Thyroid gland (tissue), 4 donors: ENCODE data around the gene RPS15. TPM values are rescaled to one million over a fixed set of nuclear protein-coding genes. Genes with fewer than 3 reads are reported as not detected.

Experiments
- DNase-seq, 2 donors: peaks; one replicate each; pipeline ENCODE4 v3.0.0-alpha.2; 2019
- H3K27ac ChIP-seq, 3 donors: fragments of 200-600 bp; sonication (generic); 1 replicate in 2 of 3; 2 replicates in 1 of 3; pipeline ENCODE4 v1.5.1; 2016 to 2019; ENCODE audit warnings: mild to moderate bottlenecking in 1 of 3, moderate library complexity in 1 of 3
- H3K27me3 ChIP-seq: fragments of 200-600 bp; sonication (generic); one replicate; pipeline ENCODE4 v1.5.1; 2019
- H3K36me3 ChIP-seq, 2 donors: fragments of 200-600 bp; sonication (generic); one replicate each; pipeline ENCODE4 v1.5.1; 2016 to 2019
- H3K4me1 ChIP-seq, 2 donors: fragments of 200-600 bp; sonication (generic); one replicate each; pipeline ENCODE4 v1.5.1; 2017 to 2019
- H3K4me3 ChIP-seq, 3 donors: fragments of 200-600 bp; sonication (generic); replicated peaks in 1 of 3; 1 replicate in 2 of 3; 2 replicates in 1 of 3; pipeline ENCODE4 v1.5.1; 2016; ENCODE audit warnings: mild to moderate bottlenecking in 1 of 3
- H3K9me3 ChIP-seq: fragments of 200-600 bp; sonication (generic); one replicate; pipeline ENCODE4 v1.5.1; 2017
- POLR2A ChIP-seq, 2 donors: fragments of 450-650 bp; IDR thresholded peaks; one replicate each; pipeline ENCODE4 v1.6.1; 2017; ENCODE audit warnings: antibody characterized with exemption in 2 of 2, mild to moderate bottlenecking in 2 of 2, moderate library complexity in 1 of 2
- WGBS, 2 donors: methylation state at CpG; one replicate each; pipeline ENCODE4 v1.1.5; 2017; 5-methylcytosine and 5-hydroxymethylcytosine counted together
- intact Hi-C: fragments of 100-400 bp; cut with DNase I; formaldehyde crosslinking; loops from one replicate; pipeline ENCODE4 v1.15.1; 2023
- total RNA-seq, 4 donors: library from RNA; depleted of rRNA; stranded (reverse); fragments of >200 nt; gene quantifications; one replicate each; pipeline ENCODE4 v1.2.3, GENCODE V29; 2016
- TF ChIP-seq, protein P1 (sequence below), 6 experiments: fragments of 200-600 bp in 3 of 6; fragments of 450-650 bp in 3 of 6; sonication (generic) in 3 of 6; IDR thresholded peaks; one replicate each; pipeline ENCODE4 v1.5.1; 2016 to 2019; ENCODE audit warnings: antibody characterized with exemption in 6 of 6, mild to moderate bottlenecking in 2 of 6, inconsistent platforms in 1 of 6, moderate library complexity in 1 of 6

The RPS15 gene
- total RNA-seq, 4 donors from 2014 or later, result 1,760 to 2,977 (median 2,488) TPM

DNA sequence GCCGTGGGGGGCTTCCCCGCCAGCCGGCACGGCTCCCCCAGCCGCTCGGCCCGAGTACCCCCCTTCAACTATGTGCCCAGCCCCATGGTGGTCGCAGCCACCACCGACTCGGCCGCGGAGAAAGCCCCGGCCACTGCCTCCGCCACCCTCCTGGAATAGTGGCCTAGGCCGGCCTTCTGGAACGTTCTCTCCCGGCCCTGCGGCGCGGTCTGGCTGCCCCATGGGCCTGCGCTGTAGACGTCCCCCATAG lies 31.8 kb downstream of the RPS15 start:
- 2 to 7% methylated on average over 13 to 16 of the region's 22 CpGs for WGBS, 2 donors
- H3K4me3 ChIP-seq, result peak overlapping the region in 1 of 3 donors; percentile 31
- TF ChIP-seq, protein P1, sequence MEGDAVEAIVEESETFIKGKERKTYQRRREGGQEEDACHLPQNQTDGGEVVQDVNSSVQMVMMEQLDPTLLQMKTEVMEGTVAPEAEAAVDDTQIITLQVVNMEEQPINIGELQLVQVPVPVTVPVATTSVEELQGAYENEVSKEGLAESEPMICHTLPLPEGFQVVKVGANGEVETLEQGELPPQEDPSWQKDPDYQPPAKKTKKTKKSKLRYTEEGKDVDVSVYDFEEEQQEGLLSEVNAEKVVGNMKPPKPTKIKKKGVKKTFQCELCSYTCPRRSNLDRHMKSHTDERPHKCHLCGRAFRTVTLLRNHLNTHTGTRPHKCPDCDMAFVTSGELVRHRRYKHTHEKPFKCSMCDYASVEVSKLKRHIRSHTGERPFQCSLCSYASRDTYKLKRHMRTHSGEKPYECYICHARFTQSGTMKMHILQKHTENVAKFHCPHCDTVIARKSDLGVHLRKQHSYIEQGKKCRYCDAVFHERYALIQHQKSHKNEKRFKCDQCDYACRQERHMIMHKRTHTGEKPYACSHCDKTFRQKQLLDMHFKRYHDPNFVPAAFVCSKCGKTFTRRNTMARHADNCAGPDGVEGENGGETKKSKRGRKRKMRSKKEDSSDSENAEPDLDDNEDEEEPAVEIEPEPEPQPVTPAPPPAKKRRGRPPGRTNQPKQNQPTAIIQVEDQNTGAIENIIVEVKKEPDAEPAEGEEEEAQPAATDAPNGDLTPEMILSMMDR (IDR thresholded peaks at IDR 0.05), result no peak
- TF ChIP-seq POLR2A (IDR thresholded peaks at IDR 0.05), result no peak
- DNase-seq, result no peak
- no peaks in the 10 kb centered on the region for H3K36me3 ChIP-seq
- no peaks in the 10 kb centered on the region for H3K9me3 ChIP-seq
- peaks cover 55% of the 10 kb centered on the region for H3K27me3 ChIP-seq
- peaks cover 29 to 58% of the 10 kb centered on the region in 2 donors for H3K4me1 ChIP-seq
- intact Hi-C loops, result no loop called here
- H3K27ac ChIP-seq, result no peak overlapping the region

DNA sequence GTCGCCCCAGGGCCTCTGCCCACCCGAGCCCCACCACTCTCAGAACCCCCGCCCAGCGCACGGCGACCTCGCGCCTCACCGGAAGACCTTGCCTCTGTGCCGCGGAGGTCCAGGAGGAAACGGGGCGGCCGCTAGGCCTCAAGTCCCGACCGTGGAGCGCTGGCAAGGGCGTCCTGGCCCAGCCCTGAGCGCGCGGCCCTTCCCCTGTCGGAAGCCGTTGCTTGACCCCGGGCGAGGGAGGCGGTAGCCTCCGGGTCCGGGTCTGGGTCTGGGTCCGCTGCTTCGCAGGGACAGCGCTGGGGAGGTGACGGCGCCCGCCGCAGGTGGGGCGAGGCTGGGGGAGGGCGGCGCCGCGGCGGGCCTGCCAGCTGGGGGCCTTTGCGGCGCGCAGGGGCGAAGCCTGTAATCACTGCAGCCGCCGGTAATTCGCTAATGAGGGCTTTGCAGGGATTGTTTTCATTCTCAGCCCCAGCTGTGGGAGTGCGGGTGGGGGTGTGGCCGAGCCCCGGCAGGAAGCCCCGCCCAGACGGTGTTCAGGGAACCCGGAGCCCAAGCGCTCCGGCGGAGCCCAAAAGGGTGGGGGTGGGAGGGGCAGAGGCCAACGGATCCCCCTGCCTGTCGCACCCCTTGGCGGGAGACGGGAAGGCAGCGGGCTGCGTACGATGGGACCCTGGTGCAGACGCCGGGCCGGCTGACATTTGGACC lies 32.3 kb downstream of the RPS15 start:
- Histone ChIP-seq H3K4me1 (peaks cover 25 to 58% of the 10 kb centered on the region in 2 donors), H3K27ac (no peak overlapping the region)
- DNase-seq, result peak; percentile 29 to 42

DNA sequence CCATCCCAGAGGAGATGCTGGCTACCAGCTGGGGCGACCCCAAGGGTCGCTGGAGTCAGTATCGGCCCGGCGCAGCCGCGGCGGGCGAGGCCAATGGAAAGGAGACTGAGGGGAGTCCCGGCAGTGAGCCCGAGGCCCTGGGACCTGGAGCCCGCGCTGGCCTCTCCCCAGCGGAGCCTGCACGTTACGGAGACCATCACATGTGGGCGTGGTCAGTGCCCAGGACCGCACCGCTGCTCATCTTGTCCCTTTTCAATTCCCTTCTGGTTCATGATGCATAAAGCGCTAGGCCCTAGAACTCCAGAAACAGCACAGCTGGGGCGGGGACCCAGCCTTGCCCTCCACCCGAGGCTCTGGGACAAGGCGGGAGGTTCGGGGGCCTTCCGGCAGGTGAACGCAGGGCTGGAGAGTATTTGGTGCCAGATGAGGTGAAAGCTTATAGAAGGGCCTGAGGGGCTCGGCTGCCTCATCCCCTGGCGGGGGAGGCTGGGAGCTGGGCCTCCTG lies 32.9 kb downstream of the RPS15 start:
- H3K4me1 ChIP-seq, result peaks cover 25 to 55% of the 10 kb centered on the region in 2 donors
- no peak for TF ChIP-seq POLR2A (IDR thresholded peaks at IDR 0.05)
- TF ChIP-seq, protein P1 (IDR thresholded peaks at IDR 0.05), result no peak
- H3K36me3 ChIP-seq, result no peaks in the 10 kb centered on the region
- no peak overlapping the region for H3K27ac ChIP-seq
- H3K4me3 ChIP-seq, result peak overlapping the region in 1 of 3 donors; percentile 31
- peaks cover 54% of the 10 kb centered on the region for H3K27me3 ChIP-seq
- intact Hi-C loops, result no loop called here
- H3K9me3 ChIP-seq, result no peaks in the 10 kb centered on the region
- 5 to 12% methylated on average over 10 to 18 of the region's 28 CpGs for WGBS, 2 donors
- DNase-seq, result peak in 1 of 2 donors; percentile 14

More for the DNA sequence above, 32.3 kb downstream of the RPS15 start:
- WGBS, 2 donors, result 3% methylated on average over 6 of the region's 67 CpGs; no CpG with 5 or more reads in 1 of the 2 donors
- H3K27me3 ChIP-seq, result peaks cover 55% of the 10 kb centered on the region
- intact Hi-C loops, result no loop called here
- H3K9me3 ChIP-seq, result no peaks in the 10 kb centered on the region
- H3K36me3 ChIP-seq, result no peaks in the 10 kb centered on the region
- no peak for TF ChIP-seq POLR2A (IDR thresholded peaks at IDR 0.05)
- TF ChIP-seq, protein P1 (IDR thresholded peaks at IDR 0.05), result no peak
- peak overlapping the region in 1 of 3 donors; percentile 31 for H3K4me3 ChIP-seq

DNA sequence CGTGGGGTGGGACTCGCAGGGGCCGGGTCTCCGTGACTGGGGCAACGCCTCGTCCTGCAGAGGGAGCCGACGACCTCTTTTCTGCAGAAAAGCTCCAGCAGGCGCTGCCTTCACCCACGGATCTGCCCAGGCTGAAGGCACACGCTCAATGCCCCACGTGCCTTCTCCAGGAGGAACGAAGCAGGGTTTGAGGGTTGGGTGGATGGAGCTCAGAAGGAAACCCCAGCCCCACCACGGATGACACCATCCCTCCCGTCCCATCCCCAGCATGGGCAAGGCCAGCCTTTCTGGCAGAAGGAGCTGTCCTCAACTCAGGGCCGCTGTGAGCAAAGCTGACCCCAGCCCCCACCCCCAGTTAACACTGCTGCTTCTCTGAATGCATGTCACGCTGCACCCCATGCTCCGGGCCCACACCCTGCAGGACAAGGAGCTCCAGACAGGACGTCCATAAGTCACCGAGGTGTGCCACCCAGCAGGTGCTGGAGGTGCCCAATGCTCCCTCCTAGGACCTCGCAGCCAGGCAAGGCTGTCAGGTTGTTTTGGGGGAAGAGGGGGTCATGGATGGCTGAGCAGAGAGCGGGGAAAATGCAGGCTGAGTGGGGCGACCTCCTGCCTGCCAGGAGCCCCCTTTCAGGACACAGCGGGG lies 33.4 kb downstream of the RPS15 start:
- Histone ChIP-seq H3K4me3 (no peak overlapping the region), H3K27ac (no peak overlapping the region), H3K36me3 (no peaks in the 10 kb centered on the region), H3K9me3 (no peaks in the 10 kb centered on the region), H3K27me3 (peaks cover 48% of the 10 kb centered on the region), H3K4me1 (peaks cover 25 to 51% of the 10 kb centered on the region in 2 donors)
- TF ChIP-seq POLR2A (IDR thresholded peaks at IDR 0.05), result no peak
- TF ChIP-seq, protein P1 (IDR thresholded peaks at IDR 0.05), result no peak
- 17 to 20% methylated on average over 15 to 24 of the region's 24 CpGs for WGBS, 2 donors
- intact Hi-C loops, result no loop called here
- no peak for DNase-seq
